DOHH2 (cell line): ENCODE results near the gene ERC2.

ENCODE experiments used
- CTCF ChIP-seq: fragments of 200-600 bp; sonication (generic); IDR thresholded peaks from one replicate; pipeline ENCODE4 v1.5.1; 2014; ENCODE audit warnings: antibody characterized with exemption, mild to moderate bottlenecking, low read depth, low read length; ENCODE audit not compliant: poor library complexity, severe bottlenecking
- EZH2phosphoT487 ChIP-seq: fragments of 200-600 bp; sonication (generic); IDR thresholded peaks from 2 replicates; pipeline ENCODE4 v1.6.1; 2017; ENCODE audit warnings: borderline replicate concordance, mild to moderate bottlenecking, antibody characterized with exemption, low read length, moderate library complexity, mixed read lengths

- TF ChIP-seq CTCF (no peak), EZH2phosphoT487 (no peak)
Measured at GRCh38 chr3:55678546-55679216, 789.6 kb downstream of the ERC2 start.
